Measurements from ENCODE around the gene RRP8.
A peak's percentile ranks its signal among the peaks of the same experiment; 100 is the strongest.

Gene RRP8

DNA sequence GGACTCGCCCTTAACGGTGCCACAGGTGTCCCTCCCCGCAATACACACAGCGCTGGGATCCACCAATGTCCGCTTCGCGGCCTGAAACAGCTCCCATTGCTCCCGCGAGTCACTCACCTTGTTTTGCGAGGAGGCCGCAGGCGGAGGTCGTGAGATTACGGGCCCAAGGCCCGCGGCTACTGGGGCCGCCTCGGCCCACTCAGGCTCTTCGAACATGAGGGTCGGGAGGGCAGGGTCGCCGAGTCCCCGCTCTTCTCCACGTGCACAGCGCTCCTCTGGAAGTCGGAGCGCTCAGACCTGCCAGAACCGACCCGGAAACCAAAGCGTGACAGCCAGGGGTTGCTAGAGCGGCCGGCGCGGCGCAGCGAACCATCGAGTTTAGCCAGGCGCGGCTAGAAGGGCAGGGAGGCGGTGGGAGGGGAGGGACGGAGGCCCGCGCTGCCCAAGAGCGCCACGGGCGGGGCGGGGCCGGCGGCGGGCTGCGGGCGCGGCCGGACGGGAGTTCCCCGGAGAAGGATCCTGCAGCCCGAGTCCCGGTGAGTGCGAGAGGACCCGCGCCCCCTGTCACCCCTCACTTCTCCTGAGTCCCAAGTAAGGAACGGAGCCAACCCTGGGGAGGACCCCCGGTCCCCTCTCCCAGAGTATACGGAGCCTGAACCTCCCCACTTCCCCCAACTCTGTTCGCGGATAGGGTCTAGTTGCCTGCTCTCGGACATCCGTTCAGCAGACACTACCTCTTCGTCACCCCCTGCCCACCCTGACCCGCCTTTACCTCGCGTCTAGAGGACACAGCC, at the start of gene RRP8, which contains the start of gene ILK:
Gene RRP8 (minus strand): TSS at position 330 of the 794 bp plus-strand sequence. CDS start 114 bp downstream, at position 216.
Gene ILK (plus strand): TSS at position 488 of the 794 bp plus-strand sequence. CDS start 498 bp downstream, outside the sequence.
- DNase-seq = peak; percentile 68

DNA sequence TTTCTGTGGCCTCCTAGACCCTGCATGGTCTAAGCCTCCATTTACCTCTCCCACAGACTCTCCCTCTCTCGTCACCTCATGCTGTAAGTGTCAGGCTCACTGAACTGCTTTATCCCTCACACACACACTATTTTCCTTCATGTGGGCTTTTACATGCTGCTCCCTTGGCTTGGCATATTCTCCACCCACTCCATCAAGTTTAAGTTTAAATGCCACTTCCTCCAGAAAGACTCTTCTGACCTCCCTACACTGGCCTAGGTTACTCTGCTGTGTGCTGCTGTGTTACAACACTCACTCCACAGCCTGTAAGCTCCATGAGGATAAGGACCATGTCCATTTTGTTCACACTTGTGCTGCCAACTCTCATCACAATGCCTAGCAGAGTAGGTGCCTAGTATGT, 49.7 kb upstream of the RRP8 start:
- no peak for DNase-seq

DNA sequence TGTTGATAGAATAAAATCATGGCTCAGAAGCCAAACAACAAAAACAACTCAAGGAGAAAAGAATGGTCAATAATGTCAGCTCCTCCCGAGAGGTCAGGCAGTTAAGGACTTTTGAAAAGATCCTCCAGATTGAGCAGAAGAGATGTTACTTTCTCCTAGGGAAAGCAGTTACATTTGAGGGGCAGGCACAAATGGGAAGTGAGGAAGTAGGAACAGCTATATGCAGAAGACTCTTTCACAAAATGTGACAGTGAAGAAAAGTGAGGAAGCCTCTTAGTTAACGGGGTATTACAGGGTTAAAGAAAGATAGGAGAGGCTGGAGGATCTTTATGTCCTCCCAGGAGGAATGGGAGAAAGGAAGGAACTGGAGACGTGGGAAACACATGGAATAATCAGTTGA, 48.8 kb upstream of the RRP8 start:
- no peak for DNase-seq

GRCh38 chr11:6650980-6651379, 47.6 kb upstream of the RRP8 start:
- no peak for DNase-seq

GRCh38 chr11:6650104-6650503, 46.7 kb upstream of the RRP8 start:
- no peak for DNase-seq

DNA sequence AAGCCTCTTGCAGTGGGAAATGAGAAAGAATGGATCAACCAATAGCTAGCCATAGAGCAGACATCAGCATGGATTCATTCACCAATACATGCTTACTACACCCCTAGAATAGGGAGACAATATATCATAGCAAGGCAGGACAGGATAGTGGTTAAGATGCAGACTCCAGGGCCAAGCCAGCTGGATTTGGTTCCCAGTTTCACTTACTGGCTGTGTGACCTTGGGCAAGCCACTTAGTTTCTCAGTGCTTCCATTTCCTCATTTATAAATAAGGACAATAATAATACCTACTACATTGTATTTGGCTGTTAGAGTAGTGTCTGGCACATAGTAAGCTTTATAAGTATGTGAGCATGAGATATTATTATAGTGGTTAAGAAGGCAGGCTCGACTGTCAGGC, 45.1 kb upstream of the RRP8 start:
- DNase-seq = no peak

- DNase-seq = no peak
These were observed 44.4 kb upstream of the RRP8 start for GRCh38 chr11:6647836-6648235.

DNA sequence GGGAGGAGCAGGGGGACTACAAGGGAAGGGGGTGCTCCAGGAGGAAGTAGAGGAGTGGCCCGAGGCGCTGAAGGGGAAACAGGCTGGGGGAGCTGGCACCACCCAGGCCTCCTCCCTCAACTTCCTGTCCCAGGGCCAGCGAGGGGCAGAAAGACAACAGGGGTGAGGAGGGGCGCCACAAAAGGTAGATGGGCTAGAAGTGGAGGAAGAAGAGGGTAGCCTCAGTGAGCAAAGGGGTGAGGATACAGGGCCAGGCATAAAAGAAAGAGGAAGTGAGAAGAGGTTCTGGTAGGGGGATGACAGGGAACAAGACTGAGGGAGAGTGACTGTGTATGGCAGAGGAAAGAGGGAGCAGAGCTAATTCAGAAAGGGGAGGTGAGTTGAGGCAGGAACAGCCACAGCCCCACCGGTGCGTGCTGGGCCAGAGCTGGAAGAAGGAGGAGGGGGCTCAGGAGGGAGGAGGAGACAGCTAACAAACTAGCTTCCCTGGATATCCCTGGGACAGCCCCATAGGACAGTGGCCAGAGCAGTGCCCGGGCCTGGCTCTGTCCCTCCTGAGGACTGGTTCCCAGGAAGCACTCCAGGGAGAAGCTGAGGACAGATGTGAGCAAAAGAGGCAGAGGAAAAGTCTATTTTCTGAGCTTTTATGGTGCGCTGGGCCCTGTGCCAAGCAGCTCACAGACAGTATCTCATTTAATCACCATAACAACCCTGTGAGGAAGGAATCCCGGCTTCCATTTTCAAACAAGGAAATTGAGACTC, 43.7 kb upstream of the RRP8 start:
- DNase-seq = no peak

DNA sequence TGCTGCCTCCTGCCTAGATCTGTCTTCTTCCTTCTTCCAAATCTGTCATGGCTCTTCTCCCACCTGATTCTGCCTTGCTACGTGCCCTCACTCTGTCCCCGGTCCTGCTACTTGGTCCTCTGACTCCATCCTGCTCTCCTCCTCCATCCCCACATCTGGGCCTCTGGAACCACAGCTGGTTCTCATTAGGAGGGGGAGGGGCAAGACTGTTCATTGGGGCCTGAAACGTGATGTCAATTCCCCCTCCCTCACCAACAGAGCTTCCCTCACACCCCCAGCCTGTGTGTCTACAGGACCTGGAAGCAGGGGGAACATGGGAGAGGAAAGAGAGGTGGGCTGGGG, 43.1 kb upstream of the RRP8 start:
- DNase-seq = no peak

DNA sequence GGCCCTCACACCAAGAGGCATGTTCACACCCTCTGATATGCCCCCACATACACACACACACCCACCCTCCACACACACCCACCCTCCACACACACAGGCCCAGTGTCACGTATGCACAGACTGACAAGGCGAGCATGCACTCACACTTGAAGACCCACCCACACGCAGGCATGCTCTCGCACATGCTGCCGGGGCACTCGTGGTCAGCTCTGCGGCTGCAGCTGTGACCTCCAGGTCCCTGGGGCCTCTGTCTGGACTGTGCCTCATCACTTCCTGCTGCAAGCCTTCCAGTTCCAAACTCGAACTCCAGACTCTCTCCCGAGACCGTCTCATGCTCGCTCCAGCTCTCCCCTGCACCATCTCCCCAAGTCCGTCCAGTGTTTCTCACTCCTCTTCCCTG, 42.7 kb upstream of the RRP8 start:
- no peak for DNase-seq

DNA sequence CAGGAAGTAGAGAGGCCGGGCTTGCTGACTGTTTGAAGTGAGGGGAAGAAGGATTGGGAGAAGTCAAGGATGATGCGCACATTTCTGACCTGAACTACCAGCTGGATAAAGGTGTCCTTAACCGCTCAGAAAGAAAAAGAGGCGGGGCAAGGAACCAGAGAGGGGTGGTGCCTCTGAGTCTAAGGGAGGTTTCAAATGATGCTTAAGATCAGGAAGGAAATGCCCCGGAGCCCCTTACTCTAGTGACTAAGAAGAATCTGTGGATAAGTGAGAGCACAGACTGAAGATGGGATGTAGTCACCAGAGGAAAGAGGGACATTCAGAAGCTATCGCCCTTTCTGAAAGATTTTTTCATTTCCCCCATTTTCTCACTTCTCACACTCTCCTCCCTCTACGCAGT, 39.5 kb upstream of the RRP8 start:
- DNase-seq = no peak

GRCh38 chr11:6640985-6641701, 37.7 kb upstream of the RRP8 start:
- no peak for DNase-seq

GRCh38 chr11:6640036-6640984, 36.9 kb upstream of the RRP8 start:
- DNase-seq = no peak

- DNase-seq = no peak
These were observed 35.0 kb upstream of the RRP8 start for GRCh38 chr11:6638429-6638828.

- no peak for DNase-seq
These were observed 34.5 kb upstream of the RRP8 start for GRCh38 chr11:6637871-6638270.

DNA sequence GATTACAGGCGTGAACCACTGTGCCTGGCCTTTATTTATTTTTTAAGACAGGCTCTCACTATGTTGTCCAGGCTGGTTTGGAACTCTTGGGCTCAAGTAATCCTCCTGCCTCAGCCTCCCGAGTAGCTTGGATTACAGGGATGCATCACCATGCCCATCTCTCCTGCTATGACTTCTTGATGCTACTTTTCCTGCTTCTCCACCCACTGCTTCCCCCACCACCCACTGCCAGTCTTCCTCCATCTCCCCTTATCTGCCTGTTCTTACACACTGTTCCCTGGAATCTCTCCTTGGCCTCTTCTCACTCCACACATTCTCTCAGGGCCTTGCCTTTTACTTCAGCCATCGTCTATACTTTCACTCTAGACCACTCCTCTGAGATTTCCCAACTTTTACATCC, 33.1 kb upstream of the RRP8 start:
- no peak for DNase-seq

- DNase-seq = no peak
These were observed 31.9 kb upstream of the RRP8 start for GRCh38 chr11:6635082-6635932.

DNA sequence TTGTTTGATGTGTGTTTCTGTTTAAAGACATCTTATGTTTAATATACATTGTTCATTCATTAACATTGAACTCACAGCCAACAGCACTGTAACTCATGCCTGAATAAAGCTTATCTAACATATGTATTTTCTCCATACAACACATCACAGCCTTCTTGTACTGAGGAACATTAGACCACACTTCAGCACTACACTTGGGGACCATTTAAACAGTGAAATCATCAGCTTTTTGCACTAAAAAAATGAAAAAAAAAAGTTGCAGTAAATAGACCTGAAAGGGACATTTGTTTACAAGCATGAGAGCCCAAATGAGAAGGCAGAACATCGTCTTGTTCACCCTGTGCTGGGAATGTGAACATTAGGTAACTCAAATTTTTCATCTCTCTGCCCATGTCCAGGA, 31.1 kb upstream of the RRP8 start:
- no peak for DNase-seq

DNA sequence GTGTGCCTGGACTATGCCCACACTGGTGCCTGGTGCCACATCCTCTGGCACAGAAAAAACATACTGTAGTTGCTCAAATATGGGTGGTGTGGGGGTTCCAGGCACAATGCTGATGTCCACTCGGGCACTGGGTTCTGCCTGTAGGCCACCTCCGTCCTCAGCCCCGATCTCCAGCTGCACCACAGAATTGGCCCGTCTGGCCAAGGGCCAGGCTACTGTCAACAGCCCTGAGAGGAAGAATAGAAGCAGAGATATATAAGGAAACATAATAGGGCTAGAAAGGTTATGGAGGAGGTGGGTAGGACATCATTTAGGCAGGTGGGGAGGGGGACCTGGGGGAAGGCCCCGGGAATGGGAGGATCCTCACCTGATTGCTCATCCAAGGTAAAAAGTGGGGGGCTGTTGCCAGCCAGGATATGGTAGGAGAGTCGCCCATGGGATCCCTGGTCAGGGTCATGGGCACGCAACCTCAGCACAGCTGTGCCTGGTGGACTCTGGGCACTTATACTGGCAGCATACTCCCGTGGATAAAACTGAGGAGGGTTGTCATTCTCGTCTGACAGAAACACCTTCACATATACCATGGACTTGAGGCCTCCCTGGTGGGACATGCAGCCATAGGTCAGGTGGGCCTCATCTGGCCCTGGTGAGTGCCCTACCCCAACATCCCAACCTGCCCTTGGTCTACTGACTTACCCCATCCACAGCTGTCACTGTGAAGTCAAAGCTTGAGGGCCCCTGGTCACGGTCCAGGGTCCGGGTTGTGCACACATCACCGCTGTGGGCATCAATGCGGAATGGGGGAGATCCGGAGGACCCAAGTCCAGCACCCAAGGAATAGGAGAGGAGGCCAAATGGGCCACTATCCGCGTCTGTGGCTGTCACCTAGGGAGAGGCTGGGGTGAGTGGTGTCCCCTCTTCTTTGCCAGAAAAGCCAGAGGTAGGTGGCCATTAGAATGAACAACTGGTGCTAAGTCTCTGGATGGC, 30.3 kb upstream of the RRP8 start:
- no peak for DNase-seq

Measured in NCI-H1048 (cell line).